ENCODE results near the gene TSC22D2.

GRCh38 chr3:150372320-150372719, 35.8 kb upstream of the TSC22D2 start:
- no peak for TF ChIP-seq EP300 (conservative IDR thresholded peaks at IDR 0.05; ENCODE audit: poor library complexity, severe bottlenecking)
- no peak for TF ChIP-seq TAF1 (IDR thresholded peaks at IDR 0.05; ENCODE audit: low read depth)
- TF ChIP-seq, protein P1, sequence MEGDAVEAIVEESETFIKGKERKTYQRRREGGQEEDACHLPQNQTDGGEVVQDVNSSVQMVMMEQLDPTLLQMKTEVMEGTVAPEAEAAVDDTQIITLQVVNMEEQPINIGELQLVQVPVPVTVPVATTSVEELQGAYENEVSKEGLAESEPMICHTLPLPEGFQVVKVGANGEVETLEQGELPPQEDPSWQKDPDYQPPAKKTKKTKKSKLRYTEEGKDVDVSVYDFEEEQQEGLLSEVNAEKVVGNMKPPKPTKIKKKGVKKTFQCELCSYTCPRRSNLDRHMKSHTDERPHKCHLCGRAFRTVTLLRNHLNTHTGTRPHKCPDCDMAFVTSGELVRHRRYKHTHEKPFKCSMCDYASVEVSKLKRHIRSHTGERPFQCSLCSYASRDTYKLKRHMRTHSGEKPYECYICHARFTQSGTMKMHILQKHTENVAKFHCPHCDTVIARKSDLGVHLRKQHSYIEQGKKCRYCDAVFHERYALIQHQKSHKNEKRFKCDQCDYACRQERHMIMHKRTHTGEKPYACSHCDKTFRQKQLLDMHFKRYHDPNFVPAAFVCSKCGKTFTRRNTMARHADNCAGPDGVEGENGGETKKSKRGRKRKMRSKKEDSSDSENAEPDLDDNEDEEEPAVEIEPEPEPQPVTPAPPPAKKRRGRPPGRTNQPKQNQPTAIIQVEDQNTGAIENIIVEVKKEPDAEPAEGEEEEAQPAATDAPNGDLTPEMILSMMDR (IDR thresholded peaks at IDR 0.05; ENCODE audit: poor library complexity, severe bottlenecking) = no peak
- no peak for TF ChIP-seq EZH2 (IDR thresholded peaks at IDR 0.05; ENCODE audit: borderline replicate concordance, insufficient read depth, low read length, poor library complexity, severe bottlenecking)
- TF ChIP-seq, protein P2, sequence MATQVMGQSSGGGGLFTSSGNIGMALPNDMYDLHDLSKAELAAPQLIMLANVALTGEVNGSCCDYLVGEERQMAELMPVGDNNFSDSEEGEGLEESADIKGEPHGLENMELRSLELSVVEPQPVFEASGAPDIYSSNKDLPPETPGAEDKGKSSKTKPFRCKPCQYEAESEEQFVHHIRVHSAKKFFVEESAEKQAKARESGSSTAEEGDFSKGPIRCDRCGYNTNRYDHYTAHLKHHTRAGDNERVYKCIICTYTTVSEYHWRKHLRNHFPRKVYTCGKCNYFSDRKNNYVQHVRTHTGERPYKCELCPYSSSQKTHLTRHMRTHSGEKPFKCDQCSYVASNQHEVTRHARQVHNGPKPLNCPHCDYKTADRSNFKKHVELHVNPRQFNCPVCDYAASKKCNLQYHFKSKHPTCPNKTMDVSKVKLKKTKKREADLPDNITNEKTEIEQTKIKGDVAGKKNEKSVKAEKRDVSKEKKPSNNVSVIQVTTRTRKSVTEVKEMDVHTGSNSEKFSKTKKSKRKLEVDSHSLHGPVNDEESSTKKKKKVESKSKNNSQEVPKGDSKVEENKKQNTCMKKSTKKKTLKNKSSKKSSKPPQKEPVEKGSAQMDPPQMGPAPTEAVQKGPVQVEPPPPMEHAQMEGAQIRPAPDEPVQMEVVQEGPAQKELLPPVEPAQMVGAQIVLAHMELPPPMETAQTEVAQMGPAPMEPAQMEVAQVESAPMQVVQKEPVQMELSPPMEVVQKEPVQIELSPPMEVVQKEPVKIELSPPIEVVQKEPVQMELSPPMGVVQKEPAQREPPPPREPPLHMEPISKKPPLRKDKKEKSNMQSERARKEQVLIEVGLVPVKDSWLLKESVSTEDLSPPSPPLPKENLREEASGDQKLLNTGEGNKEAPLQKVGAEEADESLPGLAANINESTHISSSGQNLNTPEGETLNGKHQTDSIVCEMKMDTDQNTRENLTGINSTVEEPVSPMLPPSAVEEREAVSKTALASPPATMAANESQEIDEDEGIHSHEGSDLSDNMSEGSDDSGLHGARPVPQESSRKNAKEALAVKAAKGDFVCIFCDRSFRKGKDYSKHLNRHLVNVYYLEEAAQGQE (IDR thresholded peaks at IDR 0.05; ENCODE audit: borderline replicate concordance) = no peak
- TF ChIP-seq POLR2AphosphoS5 (IDR thresholded peaks at IDR 0.05) = no peak
